ENCODE results near the gene GLI3.
A peak's percentile ranks its signal among the peaks of the same experiment; 100 is the strongest.

Gene GLI3

GRCh38 chr7:41994036-41994745 is 242.8 kb downstream of the GLI3 start:
- no peak overlapping the region for H3K27ac ChIP-seq
- TF ChIP-seq CTCF (IDR thresholded peaks at IDR 0.05) (no peak), ZFX (IDR thresholded peaks at IDR 0.05; ENCODE audit: borderline replicate concordance) (no peak)

GRCh38 chr7:41992881-41993867 is 243.8 kb downstream of the GLI3 start:
- no peak overlapping the region for H3K27ac ChIP-seq
- TF ChIP-seq CTCF (IDR thresholded peaks at IDR 0.05) (no peak), ZFX (IDR thresholded peaks at IDR 0.05; ENCODE audit: borderline replicate concordance) (no peak)

DNA sequence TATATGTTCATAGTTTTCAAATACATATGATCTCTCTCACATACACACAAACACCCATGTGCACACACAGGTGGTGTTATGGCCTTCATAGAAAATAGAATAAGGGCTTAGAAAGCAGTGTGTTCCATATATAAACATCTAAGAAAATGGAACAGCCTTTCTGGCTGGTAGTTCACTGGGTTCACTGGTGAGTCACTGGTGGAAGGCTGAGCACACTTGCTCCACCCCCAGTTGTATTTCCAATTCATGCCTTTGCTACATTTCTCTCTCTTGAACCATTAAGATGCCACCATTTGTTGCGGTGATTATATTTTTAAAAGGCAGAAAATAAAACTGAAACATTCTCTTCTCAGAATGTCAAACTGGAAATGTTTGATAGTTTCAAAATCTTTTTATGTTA is 252.1 kb downstream of the GLI3 start:
- TF ChIP-seq ZFX (IDR thresholded peaks at IDR 0.05; ENCODE audit: borderline replicate concordance) = no peak
- TF ChIP-seq CTCF (IDR thresholded peaks at IDR 0.05) = no peak
- H3K27ac ChIP-seq = no peak overlapping the region

DNA sequence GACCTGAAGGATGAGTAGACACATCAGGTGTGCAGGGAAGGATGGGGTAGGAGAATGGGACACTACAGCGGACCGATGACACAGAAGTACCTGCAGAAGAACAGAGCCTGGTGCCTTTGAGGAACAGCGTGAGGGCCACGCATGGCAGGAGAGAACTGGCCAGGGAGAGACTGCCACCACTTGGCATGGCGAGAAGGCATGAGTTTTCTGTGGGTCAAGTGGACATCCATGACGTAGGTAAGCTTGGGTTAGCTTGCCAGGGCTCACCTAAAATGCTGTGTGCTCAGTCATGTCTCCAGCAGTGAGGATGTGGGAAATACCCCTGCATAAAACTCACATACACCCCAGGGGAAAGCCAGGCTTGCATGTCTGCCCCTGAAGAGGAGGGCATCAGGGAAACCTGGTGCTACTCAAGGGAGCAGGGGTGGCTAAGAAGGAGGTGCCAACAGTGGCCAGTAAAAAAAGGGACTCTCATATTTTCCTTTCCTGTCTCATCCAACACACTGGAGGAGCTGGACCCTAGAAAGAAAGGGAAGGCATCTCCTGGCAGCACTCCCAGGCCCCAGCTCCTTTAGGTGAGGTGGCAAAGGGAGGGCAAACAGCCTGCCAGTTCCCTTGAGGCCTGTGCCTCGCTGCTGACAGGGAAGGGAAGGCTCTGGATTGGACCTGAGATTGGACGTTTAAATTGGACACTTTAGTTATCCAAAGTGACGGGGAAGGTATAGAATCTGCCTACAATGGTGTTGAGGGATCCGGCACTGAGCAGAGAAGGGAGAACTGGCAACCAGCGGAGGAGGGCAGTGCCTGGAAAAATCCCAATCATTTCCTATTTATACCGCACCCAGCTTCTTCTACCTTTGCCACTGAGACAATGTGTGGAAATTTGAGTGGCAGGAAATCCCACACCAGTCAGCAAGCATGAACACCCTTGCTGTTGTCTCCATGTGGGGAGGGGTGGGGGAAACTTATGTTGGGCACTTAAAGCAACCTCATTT is 255.7 kb downstream of the GLI3 start:
- TF ChIP-seq CTCF (IDR thresholded peaks at IDR 0.05) (no peak), ZFX (IDR thresholded peaks at IDR 0.05; ENCODE audit: borderline replicate concordance) (no peak)
- H3K27ac ChIP-seq = no peak overlapping the region

DNA sequence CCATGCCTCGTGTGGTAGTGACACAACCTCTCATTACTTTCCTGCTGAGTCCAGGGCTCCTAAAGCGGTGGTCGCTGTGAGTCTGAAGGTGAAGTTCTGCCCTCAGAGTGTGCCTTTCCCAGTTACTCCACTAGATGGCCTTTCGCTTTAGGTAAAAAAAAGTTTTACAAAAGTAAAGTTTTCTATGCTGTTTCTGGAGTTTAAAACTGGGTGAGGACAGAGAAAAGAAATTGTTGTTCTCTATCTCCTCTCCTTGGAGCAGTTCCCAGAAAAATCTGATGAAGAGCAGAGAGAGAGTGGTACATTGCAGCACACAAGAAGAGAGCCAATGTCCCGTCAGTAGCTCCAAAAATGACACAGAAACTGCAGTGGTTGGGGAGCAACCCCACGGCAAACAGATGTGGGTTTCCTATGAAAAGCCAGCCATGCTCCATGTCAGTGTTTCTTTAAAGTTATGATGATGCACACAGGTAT is 257.1 kb downstream of the GLI3 start:
- H3K27ac ChIP-seq = no peak overlapping the region
- no peak for TF ChIP-seq ZFX (IDR thresholded peaks at IDR 0.05; ENCODE audit: borderline replicate concordance)
- peak; percentile 85 for TF ChIP-seq CTCF (IDR thresholded peaks at IDR 0.05)

- TF ChIP-seq CTCF (IDR thresholded peaks at IDR 0.05) (no peak), ZFX (IDR thresholded peaks at IDR 0.05; ENCODE audit: borderline replicate concordance) (no peak)
- no peak overlapping the region for H3K27ac ChIP-seq
Measured at GRCh38 chr7:41978858-41979257, 258.2 kb downstream of the GLI3 start.

All from 22Rv1 (cell line).